Measurements from ENCODE around the gene ITFG1.

Gene ITFG1

DNA sequence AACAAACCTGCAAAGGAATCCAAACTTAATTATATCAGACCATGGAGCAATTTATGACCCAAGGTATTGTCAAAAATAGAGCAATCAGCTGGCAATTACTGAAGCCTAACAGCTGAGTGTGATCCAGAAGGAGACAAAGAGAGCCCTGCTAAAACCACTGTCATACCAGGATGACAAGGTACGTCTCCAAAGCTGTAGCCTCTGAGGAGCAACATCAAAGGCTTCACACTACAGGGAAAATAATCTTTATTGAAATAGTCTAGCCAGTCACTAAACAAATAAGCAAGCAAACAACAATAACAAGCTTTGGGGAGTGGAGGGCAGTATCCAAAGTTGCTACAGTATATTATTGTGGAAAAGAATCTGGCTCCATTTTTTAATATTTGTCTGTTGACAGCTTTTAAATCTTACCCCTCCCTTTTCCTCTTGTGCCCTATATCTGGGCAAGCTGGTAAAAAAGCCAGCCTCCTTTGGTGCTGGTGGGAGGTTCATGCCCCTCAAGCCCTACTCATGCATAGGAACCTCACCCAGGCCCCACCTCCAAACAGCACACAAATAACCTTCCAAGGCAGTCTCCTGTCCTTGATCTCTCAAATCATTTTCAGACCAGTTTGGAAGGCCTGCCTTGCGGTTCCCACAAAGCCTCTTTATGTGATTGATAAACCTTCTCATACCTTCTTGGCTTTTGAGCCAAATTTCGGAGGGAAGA lies 73.7 kb downstream of the ITFG1 start:
- H3K9me3 ChIP-seq (ENCODE audit: insufficient read depth, low read depth, low read length) = no peaks in the 10 kb centered on the region

GRCh38 chr16:47386201-47386718 lies 74.6 kb downstream of the ITFG1 start:
- H4K20me1 ChIP-seq (ENCODE audit: insufficient read depth, low read length, poor library complexity, severe bottlenecking) = no peaks in the 10 kb centered on the region
- H3K79me2 ChIP-seq (ENCODE audit: insufficient read depth, low read length) = no peaks in the 10 kb centered on the region
- no peak overlapping the region for H2AFZ ChIP-seq (ENCODE audit: low read length)
- H3K4me3 ChIP-seq (ENCODE audit: low read length, poor library complexity, severe bottlenecking) = no peak overlapping the region
- no peaks in the 10 kb centered on the region for H3K4me1 ChIP-seq (ENCODE audit: insufficient read depth, low read length, poor library complexity, severe bottlenecking)
- H3K9me3 ChIP-seq (ENCODE audit: insufficient read depth, low read depth, low read length) = no peaks in the 10 kb centered on the region
- no peaks in the 10 kb centered on the region for H3K27me3 ChIP-seq (ENCODE audit: insufficient read depth, low read length, poor library complexity, severe bottlenecking)
- TF ChIP-seq, protein P1, sequence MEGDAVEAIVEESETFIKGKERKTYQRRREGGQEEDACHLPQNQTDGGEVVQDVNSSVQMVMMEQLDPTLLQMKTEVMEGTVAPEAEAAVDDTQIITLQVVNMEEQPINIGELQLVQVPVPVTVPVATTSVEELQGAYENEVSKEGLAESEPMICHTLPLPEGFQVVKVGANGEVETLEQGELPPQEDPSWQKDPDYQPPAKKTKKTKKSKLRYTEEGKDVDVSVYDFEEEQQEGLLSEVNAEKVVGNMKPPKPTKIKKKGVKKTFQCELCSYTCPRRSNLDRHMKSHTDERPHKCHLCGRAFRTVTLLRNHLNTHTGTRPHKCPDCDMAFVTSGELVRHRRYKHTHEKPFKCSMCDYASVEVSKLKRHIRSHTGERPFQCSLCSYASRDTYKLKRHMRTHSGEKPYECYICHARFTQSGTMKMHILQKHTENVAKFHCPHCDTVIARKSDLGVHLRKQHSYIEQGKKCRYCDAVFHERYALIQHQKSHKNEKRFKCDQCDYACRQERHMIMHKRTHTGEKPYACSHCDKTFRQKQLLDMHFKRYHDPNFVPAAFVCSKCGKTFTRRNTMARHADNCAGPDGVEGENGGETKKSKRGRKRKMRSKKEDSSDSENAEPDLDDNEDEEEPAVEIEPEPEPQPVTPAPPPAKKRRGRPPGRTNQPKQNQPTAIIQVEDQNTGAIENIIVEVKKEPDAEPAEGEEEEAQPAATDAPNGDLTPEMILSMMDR (conservative IDR thresholded peaks at IDR 0.05; ENCODE audit: low read length) = no peak
- TF ChIP-seq EZH2phosphoT487 (IDR thresholded peaks at IDR 0.05; ENCODE audit: borderline replicate concordance) = no peak
- no peaks in the 10 kb centered on the region for H3K9me2 ChIP-seq (replicated peaks; ENCODE audit: low read depth, low read length)
- no peak overlapping the region for H3K9ac ChIP-seq (ENCODE audit: low read depth, low read length, poor library complexity, severe bottlenecking)
- no peak overlapping the region for H3K4me2 ChIP-seq (ENCODE audit: low read depth, low read length, poor library complexity, severe bottlenecking)
- no peaks in the 10 kb centered on the region for H3F3A ChIP-seq (ENCODE audit: low read depth)
- peaks cover 2% of the 10 kb centered on the region; the same call in 1 of the 2 replicates for H3K36me3 ChIP-seq (ENCODE audit: insufficient read depth, low read length)

More for the DNA sequence above, 73.7 kb downstream of the ITFG1 start:
- TF ChIP-seq, protein P1 (conservative IDR thresholded peaks at IDR 0.05; ENCODE audit: low read length) = no peak
- no peak for TF ChIP-seq EZH2phosphoT487 (IDR thresholded peaks at IDR 0.05; ENCODE audit: borderline replicate concordance)
- no peaks in the 10 kb centered on the region for H3K27me3 ChIP-seq (ENCODE audit: insufficient read depth, low read length, poor library complexity, severe bottlenecking)
- no peak overlapping the region for H3K9ac ChIP-seq (ENCODE audit: low read depth, low read length, poor library complexity, severe bottlenecking)
- no peaks in the 10 kb centered on the region for H3K9me2 ChIP-seq (replicated peaks; ENCODE audit: low read depth, low read length)
- no peak overlapping the region for H3K4me2 ChIP-seq (ENCODE audit: low read depth, low read length, poor library complexity, severe bottlenecking)
- peaks cover 2% of the 10 kb centered on the region; the same call in 1 of the 2 replicates for H3K36me3 ChIP-seq (ENCODE audit: insufficient read depth, low read length)
- H2AFZ ChIP-seq (ENCODE audit: low read length) = no peak overlapping the region
- H4K20me1 ChIP-seq (ENCODE audit: insufficient read depth, low read length, poor library complexity, severe bottlenecking) = no peaks in the 10 kb centered on the region
- H3F3A ChIP-seq (ENCODE audit: low read depth) = no peaks in the 10 kb centered on the region
- H3K4me1 ChIP-seq (ENCODE audit: insufficient read depth, low read length, poor library complexity, severe bottlenecking) = peaks cover 7% of the 10 kb centered on the region
- no peaks in the 10 kb centered on the region for H3K79me2 ChIP-seq (ENCODE audit: insufficient read depth, low read length)
- H3K4me3 ChIP-seq (ENCODE audit: low read length, poor library complexity, severe bottlenecking) = no peak overlapping the region

DNA sequence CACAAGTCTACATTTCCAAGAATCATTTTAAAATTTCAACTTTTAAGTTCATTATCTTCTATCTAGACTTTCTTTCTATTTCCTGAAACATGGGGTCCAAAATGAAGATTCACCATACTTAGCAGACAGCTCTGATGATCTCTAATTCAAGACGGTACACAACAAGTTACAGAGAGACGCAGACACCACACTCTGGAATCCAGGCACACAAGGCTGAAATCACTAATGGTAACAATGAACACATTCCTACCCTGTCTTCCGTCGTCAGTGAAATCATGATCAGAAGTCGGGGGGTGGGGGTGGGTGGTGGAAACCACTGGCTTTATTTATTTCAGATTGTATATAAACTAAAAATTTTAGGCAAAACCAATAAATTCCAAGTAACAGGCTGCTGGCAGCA lies 78.5 kb downstream of the ITFG1 start:
- Histone ChIP-seq H3K27me3 (ENCODE audit: insufficient read depth, low read length, poor library complexity, severe bottlenecking) (no peaks in the 10 kb centered on the region), H3K9ac (ENCODE audit: low read depth, low read length, poor library complexity, severe bottlenecking) (no peak overlapping the region), H3K36me3 (ENCODE audit: insufficient read depth, low read length) (peaks cover 2% of the 10 kb centered on the region; the same call in 1 of the 2 replicates), H4K20me1 (ENCODE audit: insufficient read depth, low read length, poor library complexity, severe bottlenecking) (no peaks in the 10 kb centered on the region), H3K9me3 (ENCODE audit: insufficient read depth, low read depth, low read length) (no peaks in the 10 kb centered on the region), H3K79me2 (ENCODE audit: insufficient read depth, low read length) (no peaks in the 10 kb centered on the region), H3K4me3 (ENCODE audit: low read length, poor library complexity, severe bottlenecking) (no peak overlapping the region), H3K9me2 (replicated peaks; ENCODE audit: low read depth, low read length) (no peaks in the 10 kb centered on the region), H2AFZ (ENCODE audit: low read length) (no peak overlapping the region), H3K4me2 (ENCODE audit: low read depth, low read length, poor library complexity, severe bottlenecking) (no peak overlapping the region), H3K4me1 (ENCODE audit: insufficient read depth, low read length, poor library complexity, severe bottlenecking) (no peaks in the 10 kb centered on the region), H3F3A (ENCODE audit: low read depth) (no peaks in the 10 kb centered on the region)
- TF ChIP-seq, protein P1 (conservative IDR thresholded peaks at IDR 0.05; ENCODE audit: low read length) = no peak
- no peak for TF ChIP-seq EZH2phosphoT487 (IDR thresholded peaks at IDR 0.05; ENCODE audit: borderline replicate concordance)

Measured in Loucy (cell line).